ENCODE results near the gene TPRN.

DNA sequence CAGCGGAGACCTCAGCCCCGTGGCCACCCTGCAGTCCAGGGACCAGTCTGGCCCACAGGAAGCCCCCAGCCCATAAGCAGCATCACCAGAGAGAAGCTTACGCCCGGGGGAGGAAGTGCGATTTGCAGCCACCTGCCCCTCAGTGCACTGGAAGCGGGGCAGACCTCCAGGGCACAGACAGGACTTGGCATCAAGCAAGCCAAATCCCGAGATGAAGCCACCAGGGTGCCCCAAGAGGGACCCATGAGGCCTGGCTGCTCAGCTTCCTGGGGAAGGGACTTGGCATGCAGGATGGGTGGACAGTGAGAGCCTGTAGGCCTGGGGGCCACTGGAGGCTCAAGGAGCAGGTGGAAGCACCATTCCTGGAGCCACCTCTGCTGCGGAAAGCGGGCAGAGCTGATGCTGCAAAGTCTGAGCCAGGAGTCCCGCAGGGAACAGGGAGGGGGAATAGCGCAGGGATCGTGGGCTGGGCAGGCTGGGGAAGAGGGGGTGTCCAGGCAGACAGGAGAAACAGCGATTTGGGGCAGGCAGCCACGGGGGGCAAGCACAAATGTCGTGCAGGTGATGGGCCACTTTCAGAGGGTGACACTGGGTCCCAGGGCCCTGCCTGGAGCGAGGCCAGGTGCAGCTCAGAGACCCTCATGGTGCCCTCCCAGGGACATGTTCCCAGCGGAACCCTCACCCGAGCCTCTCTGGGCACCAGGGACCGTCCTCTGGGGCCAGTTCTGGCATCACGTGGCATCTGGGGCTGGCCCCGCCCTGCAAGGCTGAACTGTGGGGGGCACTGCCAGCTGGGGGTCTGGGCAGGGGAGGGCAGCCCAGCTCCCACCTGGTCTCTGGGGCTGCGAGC is 33.9 kb downstream of the TPRN start:
- TF ChIP-seq, protein P1, sequence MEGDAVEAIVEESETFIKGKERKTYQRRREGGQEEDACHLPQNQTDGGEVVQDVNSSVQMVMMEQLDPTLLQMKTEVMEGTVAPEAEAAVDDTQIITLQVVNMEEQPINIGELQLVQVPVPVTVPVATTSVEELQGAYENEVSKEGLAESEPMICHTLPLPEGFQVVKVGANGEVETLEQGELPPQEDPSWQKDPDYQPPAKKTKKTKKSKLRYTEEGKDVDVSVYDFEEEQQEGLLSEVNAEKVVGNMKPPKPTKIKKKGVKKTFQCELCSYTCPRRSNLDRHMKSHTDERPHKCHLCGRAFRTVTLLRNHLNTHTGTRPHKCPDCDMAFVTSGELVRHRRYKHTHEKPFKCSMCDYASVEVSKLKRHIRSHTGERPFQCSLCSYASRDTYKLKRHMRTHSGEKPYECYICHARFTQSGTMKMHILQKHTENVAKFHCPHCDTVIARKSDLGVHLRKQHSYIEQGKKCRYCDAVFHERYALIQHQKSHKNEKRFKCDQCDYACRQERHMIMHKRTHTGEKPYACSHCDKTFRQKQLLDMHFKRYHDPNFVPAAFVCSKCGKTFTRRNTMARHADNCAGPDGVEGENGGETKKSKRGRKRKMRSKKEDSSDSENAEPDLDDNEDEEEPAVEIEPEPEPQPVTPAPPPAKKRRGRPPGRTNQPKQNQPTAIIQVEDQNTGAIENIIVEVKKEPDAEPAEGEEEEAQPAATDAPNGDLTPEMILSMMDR (conservative IDR thresholded peaks at IDR 0.05; ENCODE audit: low read depth in 2 of 2), result no peak
- no peak for TF ChIP-seq POLR2AphosphoS5 (IDR thresholded peaks at IDR 0.05; ENCODE audit: low read depth)
- TF ChIP-seq EZH2 (IDR thresholded peaks at IDR 0.05; ENCODE audit: low read depth, unreplicated experiment), result no peak
- no peak for TF ChIP-seq EZH2phosphoT487 (IDR thresholded peaks at IDR 0.05; ENCODE audit: unreplicated experiment)
- TF ChIP-seq, protein P2, sequence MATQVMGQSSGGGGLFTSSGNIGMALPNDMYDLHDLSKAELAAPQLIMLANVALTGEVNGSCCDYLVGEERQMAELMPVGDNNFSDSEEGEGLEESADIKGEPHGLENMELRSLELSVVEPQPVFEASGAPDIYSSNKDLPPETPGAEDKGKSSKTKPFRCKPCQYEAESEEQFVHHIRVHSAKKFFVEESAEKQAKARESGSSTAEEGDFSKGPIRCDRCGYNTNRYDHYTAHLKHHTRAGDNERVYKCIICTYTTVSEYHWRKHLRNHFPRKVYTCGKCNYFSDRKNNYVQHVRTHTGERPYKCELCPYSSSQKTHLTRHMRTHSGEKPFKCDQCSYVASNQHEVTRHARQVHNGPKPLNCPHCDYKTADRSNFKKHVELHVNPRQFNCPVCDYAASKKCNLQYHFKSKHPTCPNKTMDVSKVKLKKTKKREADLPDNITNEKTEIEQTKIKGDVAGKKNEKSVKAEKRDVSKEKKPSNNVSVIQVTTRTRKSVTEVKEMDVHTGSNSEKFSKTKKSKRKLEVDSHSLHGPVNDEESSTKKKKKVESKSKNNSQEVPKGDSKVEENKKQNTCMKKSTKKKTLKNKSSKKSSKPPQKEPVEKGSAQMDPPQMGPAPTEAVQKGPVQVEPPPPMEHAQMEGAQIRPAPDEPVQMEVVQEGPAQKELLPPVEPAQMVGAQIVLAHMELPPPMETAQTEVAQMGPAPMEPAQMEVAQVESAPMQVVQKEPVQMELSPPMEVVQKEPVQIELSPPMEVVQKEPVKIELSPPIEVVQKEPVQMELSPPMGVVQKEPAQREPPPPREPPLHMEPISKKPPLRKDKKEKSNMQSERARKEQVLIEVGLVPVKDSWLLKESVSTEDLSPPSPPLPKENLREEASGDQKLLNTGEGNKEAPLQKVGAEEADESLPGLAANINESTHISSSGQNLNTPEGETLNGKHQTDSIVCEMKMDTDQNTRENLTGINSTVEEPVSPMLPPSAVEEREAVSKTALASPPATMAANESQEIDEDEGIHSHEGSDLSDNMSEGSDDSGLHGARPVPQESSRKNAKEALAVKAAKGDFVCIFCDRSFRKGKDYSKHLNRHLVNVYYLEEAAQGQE (IDR thresholded peaks at IDR 0.05; ENCODE audit: unreplicated experiment), result no peak

All from GM23338 (cell line).